ENCODE data around the gene FBXW4. TPM values are rescaled to one million over a fixed set of nuclear protein-coding genes. Genes with fewer than 3 reads are reported as not detected.

Gene FBXW4
- total and polyA plus RNA-seq, 9 of the 15 experiments (the other 6 are each of a cell fraction or from before 2014, with no cell fraction given): 1.0 to 10.6 (median 5.4) TPM

DNA sequence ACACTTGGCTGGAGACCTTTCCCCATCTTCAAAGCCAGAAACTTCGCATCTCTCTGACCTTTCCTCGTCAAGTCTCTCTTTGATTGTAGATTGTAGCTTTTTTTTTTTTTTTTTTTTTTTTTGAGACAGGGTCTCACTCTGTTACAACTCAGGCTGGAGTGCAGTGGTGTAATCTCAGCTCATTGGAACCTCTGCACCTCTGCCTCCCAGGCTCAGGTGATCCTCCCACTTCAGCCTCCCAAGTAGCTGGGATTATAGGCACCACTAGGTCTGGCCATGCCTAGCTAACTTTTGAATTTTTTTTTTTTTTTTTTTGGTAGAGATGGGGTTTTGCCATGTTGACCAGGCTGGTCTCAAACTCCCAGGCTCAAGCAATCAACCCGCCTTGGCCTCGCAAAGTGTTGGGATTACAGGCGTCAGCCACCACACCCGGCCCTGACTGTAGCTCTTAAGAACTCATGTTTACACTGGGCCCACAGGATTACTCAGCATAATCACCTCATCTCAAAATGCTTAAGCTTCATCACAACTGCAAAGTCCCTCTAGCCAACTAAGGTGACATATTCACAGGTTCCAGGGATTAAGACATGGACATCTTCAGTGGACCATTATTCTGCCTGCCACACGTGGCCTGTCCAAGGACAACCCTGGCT lies 118.6 kb downstream of the FBXW4 start (continued):
- TF ChIP-seq MGA (IDR thresholded peaks at IDR 0.05) (peak; percentile 73), FOXA3 (CRISPR knock-in tag; conservative IDR thresholded peaks at IDR 0.05 in 1 of 2, IDR thresholded peaks at IDR 0.05 in 1 of 2) (peak; percentile 86 to 97), MAFF (IDR thresholded peaks at IDR 0.05; ENCODE audit: low read length) (peak; percentile 74), MAFG (tag; conservative IDR thresholded peaks at IDR 0.05) (peak; percentile 86), ZC3H8 (IDR thresholded peaks at IDR 0.05) (no peak), BACH1 (tag; IDR thresholded peaks at IDR 0.05) (0 out of 2 replicates have a peak, but pooled peaks have one; percentile 48), POLR3A (IDR thresholded peaks at IDR 0.05; ENCODE audit: borderline replicate concordance, extremely low read depth, insufficient read depth, insufficient read length) (no peak), NR0B1 (IDR thresholded peaks at IDR 0.05; ENCODE audit: partially characterized antibody) (no peak), TAF1 (IDR thresholded peaks at IDR 0.05; ENCODE audit: control insufficient read depth, extremely low read depth, insufficient read depth, low read length, severe bottlenecking) (peak; percentile 5), ATF7 (IDR thresholded peaks at IDR 0.05) (0 out of 2 replicates have a peak, but pooled peaks have one; percentile 3), FOXJ2 (tag; IDR thresholded peaks at IDR 0.05) (0 out of 2 replicates have a peak, but pooled peaks have one; percentile 39)
- TF ChIP-seq, protein P1, sequence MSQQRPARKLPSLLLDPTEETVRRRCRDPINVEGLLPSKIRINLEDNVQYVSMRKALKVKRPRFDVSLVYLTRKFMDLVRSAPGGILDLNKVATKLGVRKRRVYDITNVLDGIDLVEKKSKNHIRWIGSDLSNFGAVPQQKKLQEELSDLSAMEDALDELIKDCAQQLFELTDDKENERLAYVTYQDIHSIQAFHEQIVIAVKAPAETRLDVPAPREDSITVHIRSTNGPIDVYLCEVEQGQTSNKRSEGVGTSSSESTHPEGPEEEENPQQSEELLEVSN (IDR thresholded peaks at IDR 0.05; ENCODE audit: borderline replicate concordance in 1 of 2, extremely low read depth in 1 of 2, insufficient read depth in 1 of 2, insufficient read length in 1 of 2, low read depth in 1 of 2, low read length in 1 of 2, poor library complexity in 1 of 2, severe bottlenecking in 1 of 2): peak in 1 of 2 experiments; percentile 60

Measured in K562 (cell line).